B cell (primary cell): ENCODE results near the gene KRTAP5-10.

ENCODE experiments used
- CTCF ChIP-seq: fragments of 200-600 bp; IDR thresholded peaks from one replicate; pipeline ENCODE4 v1.8.0; 2022; ENCODE audit warnings: antibody characterized with exemption, mild to moderate bottlenecking
- EZH2 ChIP-seq: IDR thresholded peaks from 2 replicates; pipeline ENCODE4 v1.6.1; 2012; ENCODE audit warnings: borderline replicate concordance, low read depth, mild to moderate bottlenecking, moderate library complexity, low read length; ENCODE audit not compliant: insufficient read depth, poor library complexity, severe bottlenecking

- TF ChIP-seq CTCF = no peak
- no peak for TF ChIP-seq EZH2
These were observed 26.7 kb upstream of the KRTAP5-10 start for GRCh38 chr11:71538666-71538990.
